WTC11 (cell line): Measurements from ENCODE around the gene BCORL1. TPM values are rescaled to one million over a fixed set of nuclear protein-coding genes. Genes with fewer than 3 reads are reported as not detected.

Experiments used
- ATAC-seq: fragments of 200-7000 bp; cut with Tn5 transposase; 2 replicates; pipeline ENCODE4 v1.10.0; 2021; ENCODE audit warnings: mild to moderate bottlenecking, moderate library complexity
- CTCF ChIA-PET: fragments of 300-600 bp; sonication (Branson Sonifier 250); formaldehyde crosslinking; loops from one replicate; lab custom pipeline; 2021; ENCODE audit warnings: antibody characterized with exemption; lab: Charles Lee
- POLR2A ChIA-PET: fragments of 350-600 bp; sonication (Branson Sonifier 250); formaldehyde crosslinking; loops from one replicate; lab custom pipeline; 2021; ENCODE audit warnings: antibody characterized with exemption; lab: Charles Lee
- DNase-seq: peaks from one replicate; pipeline ENCODE4 v3.0.0; 2021; ENCODE audit warnings: low spot score
- H3K27ac Mint-ChIP-seq: 2 replicates; pipeline ENCODE4 v1.8.0; 2021; ENCODE audit warnings: mixed read lengths
- H3K27me3 Mint-ChIP-seq: 2 replicates; pipeline ENCODE4 v1.8.0; 2021; ENCODE audit warnings: low read depth, mild to moderate bottlenecking, moderate library complexity, mixed read lengths
- H3K36me3 Mint-ChIP-seq: 2 replicates; pipeline ENCODE4 v1.8.0; 2021; ENCODE audit warnings: mixed read lengths
- H3K4me1 Mint-ChIP-seq: 2 replicates; pipeline ENCODE4 v1.8.0; 2022; ENCODE audit warnings: mixed read lengths
- H3K4me3 Mint-ChIP-seq: 2 replicates; pipeline ENCODE4 v1.8.0; 2021; ENCODE audit warnings: mild to moderate bottlenecking, moderate library complexity, mixed read lengths
- H3K9me3 Mint-ChIP-seq: 2 replicates; pipeline ENCODE4 v1.8.0; 2021; ENCODE audit warnings: mixed read lengths
- AFF4 ChIP-seq: sonication (generic); formaldehyde crosslinking; IDR thresholded peaks from 2 replicates; pipeline ENCODE4 v1.8.1; 2023; ENCODE audit warnings: mild to moderate bottlenecking, missing genetic modification reagents, borderline replicate concordance
- CREM ChIP-seq: sonication (generic); formaldehyde crosslinking; IDR thresholded peaks from 2 replicates; pipeline ENCODE4 v1.8.1; 2022; ENCODE audit warnings: mild to moderate bottlenecking, missing genetic modification reagents, moderate library complexity
- ETV6 ChIP-seq: sonication (generic); formaldehyde crosslinking; IDR thresholded peaks from 2 replicates; pipeline ENCODE4 v1.8.1; 2022; ENCODE audit warnings: mild to moderate bottlenecking, missing genetic modification reagents
- GRHL2 ChIP-seq: fragments of 250-450 bp; sonication (Bioruptor Pico); IDR thresholded peaks from 2 replicates; pipeline ENCODE4 v1.8.0; 2022; ENCODE audit warnings: mild to moderate bottlenecking, moderate library complexity; ENCODE audit not compliant: insufficient replicate concordance, severe bottlenecking
- JAZF1 ChIP-seq: fragments of 250-450 bp; sonication (Bioruptor Pico); IDR thresholded peaks from 2 replicates; pipeline ENCODE4 v1.9.0; 2021; ENCODE audit warnings: moderate library complexity, mild to moderate bottlenecking, inconsistent platforms
- MYBL2 ChIP-seq: sonication (generic); formaldehyde crosslinking; IDR thresholded peaks from 2 replicates; pipeline ENCODE4 v1.8.1; 2023; ENCODE audit warnings: mild to moderate bottlenecking, moderate library complexity, missing genetic modification reagents
- NR1H2 ChIP-seq: sonication (generic); formaldehyde crosslinking; IDR thresholded peaks from 2 replicates; pipeline ENCODE4 v1.9.0; 2021; ENCODE audit warnings: mild to moderate bottlenecking, moderate library complexity, missing genetic modification reagents
- NR2C2 ChIP-seq: sonication (generic); formaldehyde crosslinking; IDR thresholded peaks from 2 replicates; pipeline ENCODE4 v1.8.0; 2022; ENCODE audit warnings: mild to moderate bottlenecking, missing genetic modification reagents
- PRDM15 ChIP-seq: sonication (generic); formaldehyde crosslinking; IDR thresholded peaks from 2 replicates; pipeline ENCODE4 v1.8.0; 2022; ENCODE audit warnings: missing genetic modification reagents
- PRRX2 ChIP-seq: fragments of 250-450 bp; sonication (Bioruptor Pico); IDR thresholded peaks from 2 replicates; pipeline ENCODE4 v1.8.0; 2021; ENCODE audit warnings: mild to moderate bottlenecking
- RELA ChIP-seq: sonication (generic); formaldehyde crosslinking; IDR thresholded peaks from 2 replicates; pipeline ENCODE4 v1.8.1; 2022; ENCODE audit warnings: missing genetic modification reagents, mild to moderate bottlenecking, borderline replicate concordance
- SP1 ChIP-seq: sonication (generic); formaldehyde crosslinking; conservative IDR thresholded peaks from 2 replicates; pipeline ENCODE4 v1.8.1; 2022; ENCODE audit warnings: missing genetic modification reagents
- STAT6 ChIP-seq: sonication (generic); formaldehyde crosslinking; conservative IDR thresholded peaks from 2 replicates; pipeline ENCODE4 v1.8.1; 2023; ENCODE audit warnings: mild to moderate bottlenecking, low read depth, missing genetic modification reagents, moderate library complexity
- TEAD1 ChIP-seq: sonication (generic); formaldehyde crosslinking; IDR thresholded peaks from 2 replicates; pipeline ENCODE4 v1.8.0; 2022; ENCODE audit warnings: mild to moderate bottlenecking, missing genetic modification reagents
- TP53 ChIP-seq: sonication (generic); formaldehyde crosslinking; IDR thresholded peaks from 2 replicates; pipeline ENCODE4 v1.8.1; 2023; ENCODE audit warnings: mild to moderate bottlenecking, missing genetic modification reagents
- USF1 ChIP-seq: sonication (generic); formaldehyde crosslinking; IDR thresholded peaks from 2 replicates; pipeline ENCODE4 v1.8.0; 2022; ENCODE audit warnings: mild to moderate bottlenecking, missing genetic modification reagents
- ZNF281 ChIP-seq: sonication (generic); formaldehyde crosslinking; IDR thresholded peaks from 2 replicates; pipeline ENCODE4 v1.8.0; 2023; ENCODE audit warnings: mild to moderate bottlenecking, missing genetic modification reagents
- ZNF317 ChIP-seq: sonication (generic); formaldehyde crosslinking; IDR thresholded peaks from 2 replicates; pipeline ENCODE4 v1.8.1; 2023; ENCODE audit warnings: low read depth, mild to moderate bottlenecking, moderate library complexity, missing genetic modification reagents, borderline replicate concordance
- ZNF423 ChIP-seq: fragments of 250-450 bp; sonication (Bioruptor Pico); IDR thresholded peaks from 2 replicates; pipeline ENCODE4 v2.1.2; 2022; ENCODE audit warnings: mild to moderate bottlenecking, moderate library complexity
- total RNA-seq: library from RNA; stranded (reverse); gene quantifications from 3 replicates; pipeline ENCODE4 v1.2.3, GENCODE V29; 2021

BCORL1 gene
- total RNA-seq, 1 experiment from 2014 or later: 12.0 TPM

GRCh38 chrX:130082244-130083106 is 100.0 kb downstream of the BCORL1 start:
- Mint-ChIP-seq H3K27me3 (no peaks in the 10 kb centered on the region), H3K27ac (no peak overlapping the region), H3K36me3 (no peaks in the 10 kb centered on the region), H3K9me3 (no peaks in the 10 kb centered on the region), H3K4me3 (no peak overlapping the region), H3K4me1 (peaks cover 20% of the 10 kb centered on the region)
- CTCF ChIA-PET: interaction anchor here (1.3 kb wide), 1 partner anchor 22 kb away, joined by 4 read pairs; no protein-coding TSS in a partner anchor
- POLR2A ChIA-PET: no interaction called here
- no peak for TF ChIP-seq JAZF1
- no peak for TF ChIP-seq TP53 (CRISPR knock-in tag)
- TF ChIP-seq ZNF281 (CRISPR knock-in tag): no peak
- no peak for TF ChIP-seq TEAD1
- TF ChIP-seq ZNF317 (CRISPR knock-in tag): no peak
- no peak for TF ChIP-seq CREM (CRISPR knock-in tag)
- TF ChIP-seq SP1 (CRISPR knock-in tag): no peak
- TF ChIP-seq GRHL2 (CRISPR knock-in tag): no peak
- no peak for TF ChIP-seq ETV6
- no peak for TF ChIP-seq PRDM15
- TF ChIP-seq USF1 (CRISPR knock-in tag): no peak
- no peak for TF ChIP-seq PRRX2 (CRISPR knock-in tag)
- no peak for TF ChIP-seq MYBL2
- TF ChIP-seq NR2C2 (CRISPR knock-in tag): no peak
- TF ChIP-seq STAT6 (CRISPR knock-in tag): no peak
- TF ChIP-seq ZNF423: no peak
- no peak for TF ChIP-seq NR1H2 (CRISPR knock-in tag)
- no peak for TF ChIP-seq RELA (CRISPR knock-in tag)
- TF ChIP-seq AFF4 (CRISPR knock-in tag): no peak
- no peak for DNase-seq
- no peak for ATAC-seq
